GM19372 (cell line): ENCODE measurements around the gene TPRG1.

Experiments used
- ATAC-seq: cut with Tn5 transposase; IDR thresholded peaks from one replicate; pipeline ENCODE4 v1.9.1; 2021; ENCODE audit warnings: mild to moderate bottlenecking, low read depth, moderate library complexity; ENCODE audit not compliant: unreplicated experiment

Gene TPRG1

GRCh38 chr3:189344996-189345395, 173.2 kb downstream of the TPRG1 start:
- ATAC-seq: no peak

- ATAC-seq: no peak
These were observed 178.0 kb downstream of the TPRG1 start for GRCh38 chr3:189349772-189350171.

DNA sequence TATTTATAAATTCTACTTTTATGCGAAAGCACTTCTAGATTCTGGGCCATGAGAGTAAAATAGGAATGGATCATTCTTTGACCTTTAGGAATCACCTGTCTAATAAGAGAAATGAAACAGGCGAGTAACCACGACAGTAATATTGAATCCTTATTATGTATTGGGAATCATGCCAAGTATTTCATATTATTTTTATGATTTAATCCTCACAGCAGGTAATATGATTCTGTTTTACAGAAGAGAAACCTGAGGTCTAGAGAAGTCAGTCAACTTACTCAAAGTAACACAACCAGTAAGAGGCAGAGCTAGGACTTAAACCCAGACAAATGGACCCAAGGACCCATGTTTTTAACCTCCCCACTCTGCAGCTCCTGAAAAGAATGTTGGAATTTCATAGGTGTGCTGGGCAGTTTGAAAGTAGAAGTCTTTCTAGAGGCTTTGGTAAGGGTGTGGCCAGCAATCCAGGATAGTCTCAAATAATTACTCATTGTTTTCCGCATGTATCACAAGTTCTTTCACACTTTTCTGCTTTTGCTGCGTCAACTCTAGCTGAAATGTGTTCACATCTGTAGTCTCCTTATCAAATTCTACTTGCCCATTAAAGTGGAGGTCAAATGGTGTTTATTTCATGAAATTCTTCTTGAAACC, 181.7 kb downstream of the TPRG1 start:
- ATAC-seq: no peak

DNA sequence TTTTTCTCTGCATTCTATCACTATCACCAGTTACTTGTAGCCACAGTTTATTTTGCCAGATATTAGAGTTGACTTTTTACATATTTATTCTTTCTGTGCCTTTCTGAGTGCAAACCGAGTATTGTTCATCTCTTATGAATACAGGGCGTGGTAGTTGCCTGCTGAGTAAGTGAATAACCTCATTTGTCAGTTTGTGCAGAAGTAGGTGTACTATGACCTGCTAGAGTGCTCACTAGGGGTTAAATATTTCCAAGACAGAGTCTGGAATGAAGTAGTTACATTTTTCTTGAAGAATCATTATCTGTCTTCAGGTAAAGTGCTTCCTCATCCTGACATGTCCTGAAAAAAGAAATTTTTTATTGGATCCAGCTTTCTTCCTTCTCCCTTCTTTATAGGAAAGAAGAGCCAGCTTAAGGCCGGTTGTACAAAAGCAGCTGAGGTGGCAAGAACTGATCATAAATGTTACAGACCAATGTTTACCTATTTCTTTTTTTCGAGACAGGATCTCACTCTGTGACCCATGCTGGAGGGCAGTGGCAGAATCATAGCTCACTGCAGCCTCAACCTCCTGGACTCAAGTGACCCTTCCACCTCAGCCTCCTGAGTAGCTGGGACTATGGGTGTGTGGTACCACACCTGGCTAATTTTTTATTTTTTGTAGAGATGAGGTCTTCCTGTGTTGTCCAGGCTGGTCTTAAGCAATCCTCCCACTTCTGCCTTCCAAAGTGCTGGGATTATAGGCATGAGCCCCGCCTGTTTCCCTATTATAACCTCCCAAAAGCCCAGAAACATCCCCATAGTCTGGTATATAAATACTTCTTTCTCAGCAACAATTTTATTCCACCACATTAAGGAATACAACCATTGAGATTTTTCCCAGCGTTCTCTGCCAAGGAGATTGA, 182.5 kb downstream of the TPRG1 start:
- no peak for ATAC-seq

GRCh38 chr3:189355115-189355480, 183.3 kb downstream of the TPRG1 start:
- no peak for ATAC-seq

GRCh38 chr3:189355481-189356201, 183.9 kb downstream of the TPRG1 start:
- ATAC-seq: no peak

GRCh38 chr3:189360291-189360690, 188.5 kb downstream of the TPRG1 start:
- no peak for ATAC-seq

- no peak for ATAC-seq
These were observed 189.5 kb downstream of the TPRG1 start for GRCh38 chr3:189361103-189361835.

DNA sequence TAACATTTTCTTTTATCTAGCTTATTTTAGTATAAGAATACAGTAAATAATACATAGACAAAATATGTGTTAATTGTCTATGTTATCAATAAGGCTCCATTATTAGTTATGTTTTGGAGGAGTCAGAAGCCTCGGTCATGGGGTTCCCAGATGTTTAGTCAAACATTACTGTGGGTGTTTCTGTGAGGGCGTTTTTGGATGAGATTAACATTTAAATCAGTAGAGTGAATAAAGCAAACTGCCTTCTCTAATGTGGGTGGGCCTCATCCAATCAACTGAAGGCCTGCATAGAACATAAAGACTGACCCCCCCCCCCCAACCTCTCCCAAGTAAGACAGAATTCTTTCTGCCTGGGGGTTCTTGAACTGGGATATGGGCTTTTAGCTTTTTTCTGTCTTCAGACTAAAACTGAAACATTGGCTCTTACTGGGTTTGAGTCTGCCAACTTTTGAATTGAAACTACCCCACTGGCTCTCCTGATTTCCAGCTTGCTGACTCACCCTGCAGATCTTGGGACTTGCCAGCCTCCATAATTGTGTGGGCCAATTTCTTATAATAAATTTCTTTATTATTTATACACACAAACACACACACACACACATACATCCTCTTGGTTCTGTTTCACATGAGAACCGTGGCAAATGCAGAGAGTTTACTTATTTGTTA, 192.0 kb downstream of the TPRG1 start:
- no peak for ATAC-seq

- ATAC-seq: no peak
These were observed 194.1 kb downstream of the TPRG1 start for GRCh38 chr3:189365609-189366564.

DNA sequence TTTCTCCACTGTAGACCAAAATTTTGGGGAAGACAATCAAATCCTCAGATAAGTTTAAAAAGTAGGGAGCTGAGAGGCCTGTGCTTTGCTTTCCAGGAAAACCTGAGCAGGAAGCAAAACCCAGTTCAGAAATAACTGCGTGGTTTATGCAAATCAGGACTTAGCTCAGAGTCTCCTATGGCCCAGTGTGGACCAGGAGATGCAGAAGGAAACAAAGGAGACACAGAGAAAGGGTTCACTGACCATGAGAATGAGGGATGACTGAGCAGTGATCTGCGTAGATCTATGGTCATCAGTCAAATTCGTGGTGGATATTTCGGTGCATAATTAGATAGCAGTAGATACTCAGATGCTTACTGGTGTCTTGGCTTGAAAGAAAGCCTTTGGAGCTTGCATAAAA, 196.6 kb downstream of the TPRG1 start:
- no peak for ATAC-seq

GRCh38 chr3:189369636-189370035, 197.9 kb downstream of the TPRG1 start:
- no peak for ATAC-seq

GRCh38 chr3:189372243-189372642, 200.5 kb downstream of the TPRG1 start:
- ATAC-seq: no peak
